NOMO-1 (cell line): Measurements from ENCODE around the gene PLCB2.

ENCODE experiments used
- DNase-seq, 2 experiments: peaks; one replicate each; lab custom pipeline; 2025; ENCODE audit not compliant: unreplicated experiment in 2 of 2; lab: John Stamatoyannopoulos, UW

PLCB2 gene, protein sequence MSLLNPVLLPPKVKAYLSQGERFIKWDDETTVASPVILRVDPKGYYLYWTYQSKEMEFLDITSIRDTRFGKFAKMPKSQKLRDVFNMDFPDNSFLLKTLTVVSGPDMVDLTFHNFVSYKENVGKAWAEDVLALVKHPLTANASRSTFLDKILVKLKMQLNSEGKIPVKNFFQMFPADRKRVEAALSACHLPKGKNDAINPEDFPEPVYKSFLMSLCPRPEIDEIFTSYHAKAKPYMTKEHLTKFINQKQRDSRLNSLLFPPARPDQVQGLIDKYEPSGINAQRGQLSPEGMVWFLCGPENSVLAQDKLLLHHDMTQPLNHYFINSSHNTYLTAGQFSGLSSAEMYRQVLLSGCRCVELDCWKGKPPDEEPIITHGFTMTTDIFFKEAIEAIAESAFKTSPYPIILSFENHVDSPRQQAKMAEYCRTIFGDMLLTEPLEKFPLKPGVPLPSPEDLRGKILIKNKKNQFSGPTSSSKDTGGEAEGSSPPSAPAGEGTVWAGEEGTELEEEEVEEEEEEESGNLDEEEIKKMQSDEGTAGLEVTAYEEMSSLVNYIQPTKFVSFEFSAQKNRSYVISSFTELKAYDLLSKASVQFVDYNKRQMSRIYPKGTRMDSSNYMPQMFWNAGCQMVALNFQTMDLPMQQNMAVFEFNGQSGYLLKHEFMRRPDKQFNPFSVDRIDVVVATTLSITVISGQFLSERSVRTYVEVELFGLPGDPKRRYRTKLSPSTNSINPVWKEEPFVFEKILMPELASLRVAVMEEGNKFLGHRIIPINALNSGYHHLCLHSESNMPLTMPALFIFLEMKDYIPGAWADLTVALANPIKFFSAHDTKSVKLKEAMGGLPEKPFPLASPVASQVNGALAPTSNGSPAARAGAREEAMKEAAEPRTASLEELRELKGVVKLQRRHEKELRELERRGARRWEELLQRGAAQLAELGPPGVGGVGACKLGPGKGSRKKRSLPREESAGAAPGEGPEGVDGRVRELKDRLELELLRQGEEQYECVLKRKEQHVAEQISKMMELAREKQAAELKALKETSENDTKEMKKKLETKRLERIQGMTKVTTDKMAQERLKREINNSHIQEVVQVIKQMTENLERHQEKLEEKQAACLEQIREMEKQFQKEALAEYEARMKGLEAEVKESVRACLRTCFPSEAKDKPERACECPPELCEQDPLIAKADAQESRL

DNA sequence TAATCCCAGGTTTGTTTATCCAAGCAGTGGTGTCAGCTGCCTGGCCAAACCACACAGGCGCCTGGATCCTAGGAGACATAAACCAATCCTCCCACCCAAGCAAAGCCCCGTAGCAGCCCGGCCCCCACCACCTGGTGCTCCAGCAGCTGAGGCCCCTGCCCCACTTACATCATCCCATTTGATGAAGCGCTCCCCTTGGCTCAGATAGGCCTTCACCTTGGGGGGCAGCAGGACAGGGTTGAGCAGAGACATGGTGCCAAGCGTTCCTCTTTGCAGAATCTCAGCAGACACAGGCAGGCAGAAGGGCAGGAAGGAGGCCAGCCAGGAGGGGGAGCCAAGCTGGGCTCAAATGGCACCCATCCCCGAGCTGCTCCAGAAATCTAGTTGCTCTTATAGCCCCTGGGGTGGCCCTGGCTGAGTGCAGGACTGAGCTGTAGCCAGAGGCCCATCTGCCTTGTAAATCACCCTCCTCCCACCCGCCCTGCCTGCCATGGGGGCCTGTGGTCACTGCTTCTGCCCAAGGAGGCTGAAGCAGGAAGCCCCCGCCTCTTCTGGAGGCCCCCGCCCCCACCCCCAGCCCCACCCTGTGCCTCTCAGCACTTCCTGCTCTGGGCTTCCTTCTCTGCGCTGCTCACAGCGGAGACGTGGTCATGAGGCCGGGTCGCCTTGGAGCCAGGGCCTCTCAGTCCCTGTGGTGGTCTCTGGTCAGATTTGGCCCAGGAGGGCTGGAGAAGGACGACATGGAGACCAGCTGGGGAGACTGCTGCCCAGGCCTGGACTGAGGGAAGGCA, at the start of gene PLCB2:
Gene PLCB2 (minus strand): TSS at position 515 of the 791 bp plus-strand sequence. CDS start 263 bp downstream, at position 252.
- peak; percentile 85 to 86 for DNase-seq

DNA sequence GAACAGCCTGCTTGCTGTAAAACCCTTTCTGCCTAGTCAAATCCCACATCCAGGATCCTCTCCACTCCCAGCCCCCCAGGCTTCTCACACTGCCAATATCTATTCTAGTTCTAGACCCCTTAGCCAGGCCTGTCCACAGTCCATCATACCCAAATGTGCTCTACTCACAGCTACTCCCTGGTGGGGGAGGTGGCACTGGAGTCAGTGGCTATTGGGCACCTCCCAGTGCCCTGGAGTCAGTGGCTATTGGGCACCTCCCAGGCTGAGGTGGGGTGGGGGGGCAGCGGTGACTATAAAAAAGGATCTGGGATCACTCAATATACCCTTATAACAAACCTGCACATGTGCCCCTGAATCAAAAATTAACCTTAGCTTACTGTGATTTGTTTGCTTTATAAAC, 49.5 kb upstream of the PLCB2 start:
- DNase-seq: no peak

DNA sequence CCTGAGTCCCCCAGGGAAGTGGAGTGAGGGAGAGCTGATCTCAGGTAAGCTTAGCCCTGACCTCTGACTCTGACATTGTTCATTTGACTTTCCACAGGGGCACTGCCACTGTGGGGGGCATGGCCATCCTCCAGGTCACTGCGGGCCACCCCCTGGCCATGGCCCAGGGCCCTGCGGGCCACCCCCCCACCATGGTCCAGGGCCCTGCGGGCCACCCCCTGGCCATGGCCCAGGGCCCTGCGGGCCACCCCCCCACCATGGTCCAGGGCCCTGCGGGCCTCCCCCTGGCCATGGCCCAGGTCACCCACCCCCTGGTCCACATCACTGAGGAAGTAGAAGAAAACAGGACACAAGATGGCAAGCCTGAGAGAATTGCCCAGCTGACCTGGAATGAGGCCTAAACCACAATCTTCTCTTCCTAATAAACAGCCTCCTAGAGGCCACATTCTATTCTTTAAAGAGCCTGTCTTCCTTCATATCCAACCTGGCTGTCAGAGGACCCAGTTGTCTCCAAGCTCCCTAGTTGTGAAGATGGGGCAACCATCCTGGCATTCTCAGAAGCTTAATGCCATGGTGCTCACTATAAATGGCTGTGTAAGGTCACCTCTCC, 48.3 kb upstream of the PLCB2 start:
- no peak for DNase-seq

DNA sequence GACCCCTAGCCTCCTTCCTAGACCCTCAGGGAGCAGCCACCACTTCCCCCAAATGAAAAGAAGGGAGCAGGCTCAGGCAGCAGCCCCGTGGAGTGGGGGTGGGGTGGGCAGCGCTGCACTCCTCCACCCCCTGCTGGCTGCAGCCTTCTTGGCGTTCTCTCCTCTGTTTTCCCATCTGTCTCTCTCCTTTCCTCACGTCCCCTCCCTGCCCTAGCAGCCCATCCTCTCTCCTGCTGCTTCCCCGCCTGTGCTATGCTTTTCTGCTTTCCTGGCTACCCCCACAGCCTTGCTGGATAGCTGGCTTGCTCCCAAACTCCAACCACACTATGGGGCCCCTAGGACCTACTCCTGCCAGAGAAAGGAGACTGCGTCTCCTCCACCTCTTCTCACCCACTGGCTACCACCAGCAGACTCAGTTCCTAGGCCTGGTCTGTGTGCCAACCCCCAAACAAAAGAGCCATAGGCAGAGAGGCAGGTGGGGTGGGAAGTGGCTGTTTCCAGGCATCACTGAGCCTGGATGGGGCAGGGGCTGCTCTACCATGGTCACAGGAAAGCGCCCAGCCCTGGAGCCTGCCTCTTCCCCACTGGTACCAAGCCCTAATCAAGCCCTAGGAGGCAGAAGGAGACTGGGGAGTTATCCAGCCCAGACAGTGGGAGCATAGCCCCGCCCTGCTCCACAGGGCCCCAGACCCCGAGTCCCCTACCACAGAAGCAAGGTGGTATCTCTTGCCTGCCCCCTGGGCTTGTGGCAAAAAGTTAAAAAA, 46.9 kb upstream of the PLCB2 start:
- peak in 1 of 2 experiments; percentile 30 for DNase-seq

DNA sequence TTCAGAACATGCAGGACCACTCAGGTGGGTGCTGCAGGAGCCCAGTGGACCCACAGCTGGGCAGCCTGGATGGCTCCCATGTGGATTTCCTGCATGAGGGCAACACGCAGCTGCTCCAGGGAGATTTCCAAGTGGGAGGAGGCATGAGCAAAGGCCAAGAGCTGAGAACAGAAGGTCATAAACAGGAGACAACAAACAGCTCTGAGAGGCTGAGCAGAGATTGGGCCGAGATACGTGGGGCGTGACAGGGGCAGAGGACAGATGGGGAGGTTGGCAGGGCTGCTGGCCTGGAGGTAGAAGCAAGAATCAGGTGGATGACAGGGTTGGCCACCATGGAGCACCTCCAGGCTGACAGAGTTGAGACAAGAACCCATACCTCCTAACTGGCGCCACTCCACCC, 46.0 kb upstream of the PLCB2 start:
- DNase-seq: no peak

DNA sequence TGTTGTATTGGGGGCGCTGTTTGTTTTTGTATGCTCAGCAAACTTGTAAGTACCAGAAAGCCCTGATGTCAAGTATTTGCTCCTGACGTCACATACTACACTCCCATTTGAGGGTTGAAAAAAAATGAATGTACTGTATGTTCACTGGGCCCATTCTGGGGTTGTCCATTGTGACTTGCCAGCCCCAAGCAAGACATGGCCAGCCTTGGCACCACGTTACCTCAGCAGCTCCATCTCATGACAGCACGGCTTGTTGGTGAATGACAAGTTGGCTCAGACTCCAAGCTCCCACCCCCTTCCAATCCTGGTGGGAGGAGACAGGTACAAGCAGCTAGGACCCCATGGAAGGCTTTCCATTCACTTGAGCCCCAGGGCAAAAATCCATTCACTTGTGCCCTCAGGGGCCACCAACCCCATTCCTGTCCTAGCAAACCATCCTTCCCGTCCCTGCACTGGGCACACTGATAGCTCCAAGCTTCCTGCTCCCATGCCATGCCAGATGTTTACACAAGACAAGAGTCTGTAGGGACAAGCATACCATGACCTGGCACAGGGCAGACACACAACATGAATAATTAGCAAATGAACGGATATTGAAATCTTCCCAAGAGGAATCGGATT, 44.7 kb upstream of the PLCB2 start:
- DNase-seq: no peak

DNA sequence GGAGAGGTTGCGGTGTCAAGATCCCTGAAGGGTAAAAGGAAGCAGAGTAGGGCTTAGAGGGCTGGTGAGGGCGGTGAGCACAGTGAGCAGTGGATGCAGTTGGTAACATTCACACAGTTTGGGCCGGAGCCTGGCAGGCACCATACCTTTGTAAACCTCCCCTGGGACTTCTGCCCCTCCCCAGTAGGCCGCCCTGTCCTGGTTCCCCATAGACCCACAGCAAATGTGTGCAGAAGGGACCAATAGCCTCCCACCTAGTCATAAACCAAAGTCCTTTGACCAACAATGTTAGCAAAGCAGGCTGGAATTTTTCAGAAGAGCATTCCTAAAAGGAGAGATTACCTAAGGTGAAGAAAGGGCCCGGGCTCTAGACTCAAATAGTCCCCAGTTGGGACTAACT, 41.4 kb upstream of the PLCB2 start:
- DNase-seq: no peak

DNA sequence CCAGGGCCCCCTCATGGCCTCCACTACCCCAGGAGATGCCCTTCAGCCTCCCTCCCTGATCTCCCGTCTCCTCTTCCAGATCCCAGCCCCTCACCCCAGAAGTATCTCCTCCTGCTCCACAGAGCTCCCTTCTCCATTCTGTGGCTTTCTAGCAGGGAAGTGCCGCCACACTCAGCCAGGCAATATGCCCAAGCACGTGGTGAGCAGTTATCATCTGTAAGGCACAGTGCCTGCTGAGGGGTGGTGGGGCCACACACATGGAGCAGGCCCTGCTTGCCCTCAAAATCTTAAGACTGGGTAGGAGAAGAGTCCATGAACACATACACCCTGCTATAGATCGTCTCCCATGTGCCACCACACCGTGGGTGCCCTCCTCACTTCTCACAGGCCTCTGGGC, 40.7 kb upstream of the PLCB2 start:
- no peak for DNase-seq

DNA sequence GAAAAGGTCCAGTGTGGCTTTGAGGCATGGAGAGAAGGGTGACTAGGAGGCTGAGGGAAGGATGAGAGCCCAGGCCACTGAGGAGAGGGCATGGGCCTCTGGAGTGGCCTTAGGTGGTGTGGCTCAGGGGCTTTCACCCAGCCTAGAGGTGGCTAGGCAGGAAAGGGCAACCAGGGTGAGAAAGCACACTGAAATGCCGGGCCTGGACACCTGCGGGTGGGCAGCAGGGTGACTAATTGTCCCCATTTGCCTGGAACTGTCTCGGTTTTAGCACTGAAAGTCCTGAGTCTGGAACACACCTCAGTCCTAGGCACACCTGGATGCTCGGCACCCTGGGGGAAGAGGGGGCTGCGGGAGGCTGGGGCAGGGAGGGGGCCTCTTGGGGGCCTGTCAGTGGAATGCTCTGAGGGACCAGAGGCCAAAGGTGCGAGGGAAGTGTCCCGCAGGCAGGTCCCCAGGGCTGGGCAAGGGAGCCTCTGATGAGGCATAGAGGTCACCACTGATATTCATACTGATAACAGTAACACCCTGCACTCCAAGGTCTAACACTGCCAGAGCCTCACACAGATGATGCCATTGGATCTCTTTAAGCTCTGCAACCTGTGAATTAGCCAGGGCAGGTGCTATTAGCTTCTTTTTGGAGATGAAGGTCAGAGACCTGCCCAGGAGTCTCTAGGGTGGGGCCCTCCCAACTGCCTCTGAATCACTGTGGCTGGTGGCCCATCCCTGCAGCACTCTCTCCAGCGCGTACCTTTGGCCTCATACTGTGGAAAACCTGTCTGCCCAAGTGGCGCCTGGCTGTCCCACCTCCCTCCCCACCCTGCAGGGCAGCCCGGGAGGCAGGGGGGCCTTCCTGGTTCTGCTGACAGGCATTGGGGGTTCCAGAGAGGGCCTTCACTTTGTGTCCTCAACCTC, 40.1 kb upstream of the PLCB2 start:
- no peak for DNase-seq

DNA sequence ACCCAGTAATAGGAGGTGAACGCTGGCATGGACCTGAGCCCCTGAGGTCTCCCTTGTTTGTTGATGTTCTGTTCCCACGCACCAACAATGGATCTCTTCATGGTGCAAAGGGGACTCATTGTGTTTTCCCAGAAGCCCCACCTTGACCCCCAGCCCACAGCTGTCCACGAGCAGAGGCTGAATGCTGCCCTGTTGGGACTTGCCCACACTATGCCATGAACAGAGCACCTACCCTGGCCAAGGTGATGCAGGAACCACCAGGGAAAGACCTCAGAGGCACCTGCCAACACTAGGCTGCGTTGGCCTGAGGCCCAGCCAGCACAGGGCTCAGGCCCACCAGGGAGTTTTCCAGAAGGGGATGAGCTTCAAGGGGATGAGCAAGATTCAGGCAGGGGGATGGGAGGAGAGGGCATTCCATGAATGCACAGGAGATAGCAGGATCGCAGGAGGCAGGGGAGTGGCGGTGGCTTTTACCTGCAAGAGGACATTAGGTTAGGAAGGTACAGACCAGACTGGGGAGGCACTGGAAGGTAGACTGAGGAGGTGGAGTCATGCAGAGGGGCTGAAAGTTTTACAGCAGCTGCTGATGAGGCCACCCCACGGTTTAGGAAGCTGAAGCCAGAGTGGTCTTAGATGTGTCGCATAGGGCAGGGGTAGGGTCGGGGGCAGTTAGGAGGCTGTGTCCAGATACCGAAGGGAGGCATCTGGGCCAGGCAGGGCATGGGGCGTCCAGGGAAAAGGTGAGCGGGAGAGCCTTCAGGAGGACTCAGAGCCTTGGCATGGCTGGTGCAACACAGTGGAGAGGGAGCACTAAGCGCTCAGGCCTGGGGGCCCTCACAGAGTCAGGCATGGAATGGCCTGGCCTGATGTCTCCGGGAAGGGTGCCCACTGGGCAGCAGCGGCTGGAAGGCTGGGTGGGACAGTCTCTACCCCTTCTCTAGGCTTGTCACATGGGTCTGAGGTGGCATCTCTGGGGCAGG, 39.1 kb upstream of the PLCB2 start:
- DNase-seq: no peak

DNA sequence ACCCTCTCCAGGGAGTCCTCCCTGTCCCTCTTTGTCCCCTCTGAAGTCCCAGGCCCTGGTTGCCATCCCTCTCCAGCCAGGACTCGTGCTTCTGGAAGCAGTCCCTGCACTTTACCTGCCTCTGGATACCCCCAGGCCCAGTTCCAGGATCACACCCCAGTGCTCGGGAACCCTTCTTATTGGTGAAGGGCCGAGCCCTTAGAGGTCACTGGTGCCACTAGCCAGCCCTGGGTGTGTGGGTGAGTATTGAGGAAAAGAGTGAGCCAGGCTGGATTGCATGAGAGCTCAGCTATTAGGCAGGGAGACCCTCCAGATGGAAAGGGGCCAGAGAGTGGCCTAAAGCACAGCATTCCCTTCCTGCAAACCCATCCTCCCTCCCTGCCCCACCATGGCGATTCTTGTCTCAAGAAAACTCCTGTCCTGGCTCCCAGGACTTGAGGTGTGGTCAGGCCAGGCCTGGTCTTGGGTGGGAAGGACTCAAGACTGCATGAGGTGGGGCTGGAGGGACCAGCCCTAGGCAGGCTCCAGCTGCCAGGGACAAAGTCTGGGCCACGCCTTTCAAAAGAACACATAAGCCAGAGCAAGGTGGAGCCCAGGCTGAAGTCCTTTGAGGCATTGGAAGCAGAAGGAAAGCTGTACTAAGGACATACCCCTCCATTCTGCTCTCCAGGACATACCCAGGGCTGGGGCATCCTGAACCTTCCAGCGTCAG, 38.3 kb upstream of the PLCB2 start:
- DNase-seq: no peak

DNA sequence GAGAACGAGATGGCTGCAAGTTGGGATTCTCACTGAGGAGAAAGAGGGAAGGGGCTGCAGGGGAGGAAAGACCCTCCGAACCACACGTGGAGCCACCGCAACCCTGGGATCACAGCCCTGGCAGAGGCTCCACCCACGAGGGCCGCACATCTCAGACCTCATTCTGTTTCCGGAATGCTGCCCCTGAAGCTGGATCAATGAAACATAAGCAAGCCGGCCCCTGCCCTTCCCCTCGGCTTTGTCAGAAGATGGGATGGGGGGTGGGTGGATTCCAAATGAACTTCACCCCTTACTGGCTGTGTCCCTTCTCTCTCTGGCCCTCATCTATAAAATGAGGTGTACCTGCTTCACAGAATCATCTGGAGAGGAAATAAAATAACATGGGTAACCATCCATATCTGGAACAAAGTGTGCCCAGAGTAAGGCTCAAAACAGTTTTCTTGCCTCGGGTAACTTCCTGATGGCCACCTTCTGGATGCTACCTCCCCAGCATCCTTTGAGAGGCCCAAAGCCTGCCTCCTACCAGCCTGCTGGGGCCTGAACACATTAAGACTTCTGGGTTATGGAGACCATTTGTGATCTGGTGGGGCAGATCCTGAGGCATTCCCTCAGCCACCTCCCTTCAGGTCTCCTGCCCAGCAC, 37.6 kb upstream of the PLCB2 start:
- DNase-seq: no peak

DNA sequence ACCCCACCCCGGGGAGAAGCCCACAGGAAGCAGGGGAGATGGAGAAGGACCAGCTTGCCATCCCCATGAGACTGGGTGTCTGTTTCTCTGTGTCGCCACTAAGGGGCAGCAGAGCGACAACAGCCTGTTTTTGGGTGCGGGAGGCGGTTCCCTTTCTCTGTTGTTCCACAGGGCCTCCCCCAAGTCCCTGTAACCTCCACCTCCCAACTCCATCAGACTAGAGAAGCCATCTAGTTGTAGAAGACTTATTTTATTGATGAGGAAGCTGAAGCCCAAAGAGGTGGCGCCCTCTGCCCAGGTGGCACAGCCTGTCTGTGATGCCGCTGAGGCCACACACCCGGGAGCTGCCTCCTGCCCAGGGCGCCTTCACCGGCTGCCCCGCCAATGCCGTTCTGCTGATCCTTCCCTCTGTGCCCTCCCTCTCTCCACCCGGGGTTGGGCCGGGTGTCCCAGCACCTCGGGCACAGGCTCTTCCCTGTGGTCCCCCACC, 36.9 kb upstream of the PLCB2 start:
- DNase-seq: peak; percentile 64 to 79

DNA sequence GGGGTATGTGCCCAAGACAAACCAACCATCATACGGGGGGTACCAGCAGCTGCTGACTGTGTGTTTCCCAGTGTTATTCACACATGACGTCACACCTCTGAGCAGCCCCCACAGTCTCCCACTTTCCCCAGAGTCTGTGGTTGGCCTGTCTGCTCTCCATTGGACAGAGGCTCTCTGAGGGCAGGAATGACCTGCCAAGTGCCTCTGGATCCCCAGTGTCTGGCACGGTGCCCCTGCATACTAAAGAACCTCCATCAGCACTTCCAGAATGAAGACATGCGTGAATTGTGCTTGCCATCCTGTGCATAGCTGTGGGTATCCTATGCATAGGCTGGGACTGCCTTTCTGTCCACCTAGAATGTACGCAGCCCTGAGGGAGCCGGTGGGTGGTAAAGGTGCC, 36.5 kb upstream of the PLCB2 start:
- DNase-seq: no peak

DNA sequence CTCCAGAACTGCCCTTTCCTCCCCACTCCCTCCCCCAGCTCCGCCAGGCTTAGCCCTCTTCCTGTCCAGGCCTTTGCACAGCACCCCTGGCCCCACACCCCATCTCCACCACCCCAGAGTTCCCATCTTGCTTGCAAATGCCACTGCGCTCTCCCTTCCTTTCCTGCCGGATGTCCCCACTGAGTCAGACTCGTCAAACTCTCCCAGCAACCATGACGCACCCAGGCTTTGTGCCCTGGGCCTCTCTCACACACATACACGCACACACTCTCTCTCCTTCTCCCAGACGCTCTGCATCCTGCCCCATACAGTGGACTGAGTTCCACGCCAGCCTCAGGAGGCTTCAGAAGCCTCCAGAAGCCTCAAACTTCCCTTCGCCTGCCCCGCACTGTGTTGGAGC, 35.8 kb upstream of the PLCB2 start:
- DNase-seq: no peak
